ENCODE data around the gene AOPEP.

AOPEP gene

DNA sequence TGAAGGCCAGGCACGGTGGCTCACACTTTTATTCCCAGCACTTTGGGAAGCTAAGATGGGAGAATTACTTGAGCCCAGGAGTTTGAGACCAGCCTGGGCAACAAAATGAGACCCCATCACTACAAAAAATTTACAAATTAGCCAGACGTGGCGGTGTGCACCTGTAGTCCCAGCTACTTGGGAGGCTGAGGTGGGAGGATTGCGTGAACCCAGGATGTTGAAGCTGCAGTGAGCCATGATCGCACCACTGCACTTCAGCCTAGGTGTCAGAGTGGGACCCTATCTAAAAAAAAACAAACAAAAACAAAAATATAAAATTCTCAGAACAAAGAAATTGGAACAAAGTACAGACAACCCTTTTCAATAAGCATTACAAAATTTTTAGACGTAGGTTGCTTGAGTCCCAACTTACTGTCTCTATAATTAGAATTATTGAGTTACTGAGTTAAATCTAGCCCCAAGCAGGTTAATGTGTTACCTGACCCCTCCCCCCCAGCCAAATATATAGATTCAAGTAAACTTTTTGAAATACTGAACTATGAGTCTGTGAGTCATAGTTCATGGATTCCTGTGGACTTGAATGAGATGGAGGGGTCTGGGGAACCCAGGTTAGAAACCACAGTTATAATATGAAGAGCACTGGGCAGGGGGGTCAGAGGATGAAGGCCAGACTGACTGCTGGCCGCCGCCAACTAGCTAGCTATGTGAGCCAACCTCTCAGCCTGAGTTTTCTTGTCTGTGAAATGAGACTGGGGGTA, 173.1 kb downstream of the AOPEP start:
- no peaks in the 10 kb centered on the region for H3F3A ChIP-seq (ENCODE audit: low read depth)
- no peak overlapping the region for H2AFZ ChIP-seq (ENCODE audit: low read length)

DNA sequence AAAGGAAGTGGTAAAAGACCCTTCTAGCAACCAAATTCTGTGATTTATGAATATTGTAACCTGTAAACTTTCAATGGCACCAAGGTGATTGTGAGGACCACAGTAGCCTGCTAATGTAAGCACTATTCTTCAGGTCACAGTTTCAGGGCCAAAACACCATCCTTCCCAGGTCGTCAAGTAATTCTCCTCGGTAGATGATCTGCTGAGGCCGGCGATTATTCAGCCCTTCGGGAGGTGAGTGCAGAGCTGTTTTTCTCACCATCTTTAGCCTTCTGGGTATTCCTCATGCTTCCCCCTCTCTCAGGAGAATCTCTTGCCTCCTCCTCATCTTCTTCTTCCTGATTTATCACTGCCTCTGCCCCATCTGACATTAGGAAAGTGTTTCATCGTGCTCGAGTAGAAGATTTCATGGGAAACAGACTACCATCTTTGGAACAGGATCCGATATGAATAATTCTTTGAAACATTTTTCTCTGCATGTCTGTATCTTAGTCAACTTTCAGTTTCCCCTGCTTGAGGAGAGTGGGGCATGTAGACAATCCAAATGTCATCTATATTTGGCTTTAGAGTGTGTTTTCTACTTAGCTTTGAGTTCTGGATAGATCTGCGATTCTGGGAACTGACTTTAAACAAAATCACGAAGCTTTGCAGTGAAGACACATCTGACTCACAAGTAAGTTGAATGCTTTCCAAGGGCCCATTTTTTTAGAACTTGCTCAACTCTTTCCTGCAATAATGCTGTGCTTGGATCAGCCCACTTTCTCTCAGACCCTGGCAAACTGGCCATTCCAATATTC, 173.9 kb downstream of the AOPEP start:
- Histone ChIP-seq H3K9ac (ENCODE audit: low read depth, low read length, poor library complexity, severe bottlenecking) (no peak overlapping the region), H3F3A (ENCODE audit: low read depth) (no peaks in the 10 kb centered on the region), H3K4me1 (ENCODE audit: insufficient read depth, low read length, poor library complexity, severe bottlenecking) (no peaks in the 10 kb centered on the region), H3K4me2 (ENCODE audit: low read depth, low read length, poor library complexity, severe bottlenecking) (no peak overlapping the region), H4K20me1 (ENCODE audit: insufficient read depth, low read length, poor library complexity, severe bottlenecking) (no peaks in the 10 kb centered on the region), H2AFZ (ENCODE audit: low read length) (no peak overlapping the region), H3K27me3 (ENCODE audit: insufficient read depth, low read length, poor library complexity, severe bottlenecking) (no peaks in the 10 kb centered on the region), H3K4me3 (ENCODE audit: low read length, poor library complexity, severe bottlenecking) (no peak overlapping the region), H3K79me2 (ENCODE audit: insufficient read depth, low read length) (no peaks in the 10 kb centered on the region), H3K9me2 (replicated peaks; ENCODE audit: low read depth, low read length) (no peaks in the 10 kb centered on the region), H3K36me3 (ENCODE audit: insufficient read depth, low read length) (no peaks in the 10 kb centered on the region), H3K9me3 (ENCODE audit: insufficient read depth, low read depth, low read length) (no peaks in the 10 kb centered on the region)
- TF ChIP-seq, protein P1, sequence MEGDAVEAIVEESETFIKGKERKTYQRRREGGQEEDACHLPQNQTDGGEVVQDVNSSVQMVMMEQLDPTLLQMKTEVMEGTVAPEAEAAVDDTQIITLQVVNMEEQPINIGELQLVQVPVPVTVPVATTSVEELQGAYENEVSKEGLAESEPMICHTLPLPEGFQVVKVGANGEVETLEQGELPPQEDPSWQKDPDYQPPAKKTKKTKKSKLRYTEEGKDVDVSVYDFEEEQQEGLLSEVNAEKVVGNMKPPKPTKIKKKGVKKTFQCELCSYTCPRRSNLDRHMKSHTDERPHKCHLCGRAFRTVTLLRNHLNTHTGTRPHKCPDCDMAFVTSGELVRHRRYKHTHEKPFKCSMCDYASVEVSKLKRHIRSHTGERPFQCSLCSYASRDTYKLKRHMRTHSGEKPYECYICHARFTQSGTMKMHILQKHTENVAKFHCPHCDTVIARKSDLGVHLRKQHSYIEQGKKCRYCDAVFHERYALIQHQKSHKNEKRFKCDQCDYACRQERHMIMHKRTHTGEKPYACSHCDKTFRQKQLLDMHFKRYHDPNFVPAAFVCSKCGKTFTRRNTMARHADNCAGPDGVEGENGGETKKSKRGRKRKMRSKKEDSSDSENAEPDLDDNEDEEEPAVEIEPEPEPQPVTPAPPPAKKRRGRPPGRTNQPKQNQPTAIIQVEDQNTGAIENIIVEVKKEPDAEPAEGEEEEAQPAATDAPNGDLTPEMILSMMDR (conservative IDR thresholded peaks at IDR 0.05; ENCODE audit: low read length) = no peak
- no peak for TF ChIP-seq EZH2phosphoT487 (IDR thresholded peaks at IDR 0.05; ENCODE audit: borderline replicate concordance)

More for the DNA sequence above, 173.1 kb downstream of the AOPEP start:
- no peak for TF ChIP-seq EZH2phosphoT487 (IDR thresholded peaks at IDR 0.05; ENCODE audit: borderline replicate concordance)
- TF ChIP-seq, protein P1 (conservative IDR thresholded peaks at IDR 0.05; ENCODE audit: low read length) = no peak
- H3K9me2 ChIP-seq (replicated peaks; ENCODE audit: low read depth, low read length) = no peaks in the 10 kb centered on the region
- H3K36me3 ChIP-seq (ENCODE audit: insufficient read depth, low read length) = no peaks in the 10 kb centered on the region
- H3K4me3 ChIP-seq (ENCODE audit: low read length, poor library complexity, severe bottlenecking) = no peak overlapping the region
- H3K9me3 ChIP-seq (ENCODE audit: insufficient read depth, low read depth, low read length) = no peaks in the 10 kb centered on the region
- no peaks in the 10 kb centered on the region for H3K4me1 ChIP-seq (ENCODE audit: insufficient read depth, low read length, poor library complexity, severe bottlenecking)
- no peaks in the 10 kb centered on the region for H4K20me1 ChIP-seq (ENCODE audit: insufficient read depth, low read length, poor library complexity, severe bottlenecking)
- H3K27me3 ChIP-seq (ENCODE audit: insufficient read depth, low read length, poor library complexity, severe bottlenecking) = no peaks in the 10 kb centered on the region
- H3K9ac ChIP-seq (ENCODE audit: low read depth, low read length, poor library complexity, severe bottlenecking) = no peak overlapping the region
- H3K4me2 ChIP-seq (ENCODE audit: low read depth, low read length, poor library complexity, severe bottlenecking) = no peak overlapping the region
- no peaks in the 10 kb centered on the region for H3K79me2 ChIP-seq (ENCODE audit: insufficient read depth, low read length)

DNA sequence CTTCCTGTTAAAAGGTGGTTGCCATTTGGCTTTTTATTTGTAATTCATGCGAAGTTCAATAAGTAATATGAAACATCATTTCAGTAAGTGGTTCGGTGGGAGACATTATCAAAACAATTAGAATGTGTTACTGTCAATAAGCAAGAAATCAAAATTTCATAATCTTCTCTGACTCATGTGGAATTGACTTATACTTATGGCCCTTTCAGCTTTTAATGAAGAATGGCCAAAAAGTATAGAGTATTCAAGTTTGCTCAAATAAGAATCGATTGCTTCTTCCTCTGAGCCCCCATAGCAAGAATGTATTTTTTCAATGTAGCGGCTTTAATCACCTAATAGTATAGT, 174.5 kb downstream of the AOPEP start:
- Histone ChIP-seq H3K36me3 (ENCODE audit: insufficient read depth, low read length) (no peaks in the 10 kb centered on the region), H4K20me1 (ENCODE audit: insufficient read depth, low read length, poor library complexity, severe bottlenecking) (no peaks in the 10 kb centered on the region), H2AFZ (ENCODE audit: low read length) (no peak overlapping the region), H3K9me3 (ENCODE audit: insufficient read depth, low read depth, low read length) (no peaks in the 10 kb centered on the region), H3K27me3 (ENCODE audit: insufficient read depth, low read length, poor library complexity, severe bottlenecking) (no peaks in the 10 kb centered on the region), H3K9me2 (replicated peaks; ENCODE audit: low read depth, low read length) (no peaks in the 10 kb centered on the region), H3K9ac (ENCODE audit: low read depth, low read length, poor library complexity, severe bottlenecking) (no peak overlapping the region), H3K4me1 (ENCODE audit: insufficient read depth, low read length, poor library complexity, severe bottlenecking) (no peaks in the 10 kb centered on the region), H3F3A (ENCODE audit: low read depth) (no peaks in the 10 kb centered on the region), H3K4me3 (ENCODE audit: low read length, poor library complexity, severe bottlenecking) (no peak overlapping the region), H3K4me2 (ENCODE audit: low read depth, low read length, poor library complexity, severe bottlenecking) (no peak overlapping the region), H3K79me2 (ENCODE audit: insufficient read depth, low read length) (no peaks in the 10 kb centered on the region)
- TF ChIP-seq, protein P1 (conservative IDR thresholded peaks at IDR 0.05; ENCODE audit: low read length) = no peak
- no peak for TF ChIP-seq EZH2phosphoT487 (IDR thresholded peaks at IDR 0.05; ENCODE audit: borderline replicate concordance)
